A549 (cell line): ENCODE data around the gene CH25H. TPM values are rescaled to one million over a fixed set of nuclear protein-coding genes. Genes with fewer than 3 reads are reported as not detected.
"Not testable (repeated sequence)": the region's sequence is repeated elsewhere in the genome, so short reads cannot be mapped to it uniquely, and the experiment has no call there.

Source experiments
- ATAC-seq, 2 experiments: fragments of 200-7000 bp in 1 of 2; fragments of >200 bp in 1 of 2; cut with Nextera tagmentation in 1 of 2; cut with Tn5 transposase in 1 of 2; 3 replicates each; pipeline versions ENCODE4 v1.8.0 to v1.9.1; 2018 to 2020; ENCODE audit warnings: mild to moderate bottlenecking in 1 of 2, moderate library complexity in 1 of 2
- CTCF ChIA-PET: fragments of 300-600 bp; sonication (Branson Sonifier 250); formaldehyde crosslinking; extraction: SDS; loops from one replicate; lab custom pipeline; 2021; ENCODE audit warnings: antibody characterized with exemption, inconsistent platforms; lab: Yijun Ruan, JAX
- POLR2A ChIA-PET: fragments of 350-600 bp; formaldehyde crosslinking; extraction: SDS; loops from one replicate; lab custom pipeline; 2021; ENCODE audit warnings: antibody characterized with exemption, inconsistent platforms; lab: Yijun Ruan, JAX
- DNase-seq, 2 experiments: peaks; one replicate each; pipeline versions ENCODE4 v3.0.0 to v3.0.0-alpha.2; 2011 to 2016; ENCODE audit warnings: low read depth in 1 of 2, low spot score in 1 of 2
- FAIRE-seq: peaks from 2 replicates; lab custom pipeline; 2011; peaks lifted over from hg19 to GRCh38; lab: Jason Lieb, UNC
- H3K27ac ChIP-seq, 2 experiments: fragments of >200 bp; sonication (Bioruptor Twin); formaldehyde crosslinking; 3 replicates each; pipeline ENCODE4 v1.5.1; 2016 to 2017
- H3K4me1 ChIP-seq: fragments of >200 bp; sonication (Bioruptor Twin); formaldehyde crosslinking; 3 replicates; pipeline ENCODE4 v1.6.1; 2016
- H3K4me2 ChIP-seq: fragments of >200 bp; sonication (Bioruptor Twin); formaldehyde crosslinking; 3 replicates; pipeline ENCODE4 v1.6.1; 2016
- H3K4me3 ChIP-seq: fragments of >200 bp; sonication (Bioruptor Twin); formaldehyde crosslinking; 3 replicates; pipeline ENCODE4 v1.5.1; 2016
- H3K9me3 ChIP-seq: fragments of >200 bp; sonication (Bioruptor Twin); formaldehyde crosslinking; 3 replicates; pipeline ENCODE4 v1.6.1; 2016
- BHLHE40 ChIP-seq: IDR thresholded peaks from 2 replicates; pipeline ENCODE4 v1.6.1; 2012; ENCODE audit warnings: low read depth, low read length, inconsistent platforms
- CBX2 ChIP-seq: fragments of 200-600 bp; sonication (generic); IDR thresholded peaks from 2 replicates; pipeline ENCODE4 v1.6.1; 2016; ENCODE audit warnings: low read depth, mild to moderate bottlenecking, borderline replicate concordance
- CEBPB ChIP-seq, 2 experiments: fragments of >200 bp in 1 of 2; sonication (Bioruptor Twin) in 1 of 2; formaldehyde crosslinking in 1 of 2; IDR thresholded peaks; 2 replicates each; pipeline ENCODE4 v1.6.1; 2012 to 2016
- CHD4 ChIP-seq: fragments of 200-600 bp; sonication (generic); IDR thresholded peaks from 2 replicates; pipeline ENCODE4 v1.6.1; 2016; ENCODE audit warnings: antibody characterized with exemption, mild to moderate bottlenecking, borderline replicate concordance
- EP300 ChIP-seq, 2 experiments: fragments of >200 bp; sonication (Bioruptor Twin); formaldehyde crosslinking; IDR thresholded peaks; 2 replicates in 1 of 2; 3 replicates in 1 of 2; pipeline ENCODE4 v1.6.1; 2016 to 2017
- FOSB ChIP-seq: fragments of 250-450 bp; sonication (Bioruptor Pico); IDR thresholded peaks from 2 replicates; pipeline ENCODE4 v1.5.0; 2020; ENCODE audit warnings: mild to moderate bottlenecking, moderate library complexity
- HEYL ChIP-seq: fragments of 250-450 bp; sonication (Bioruptor Pico); IDR thresholded peaks from 2 replicates; pipeline ENCODE4 v1.8.0; 2021; ENCODE audit warnings: mild to moderate bottlenecking, moderate library complexity
- HOXB13 ChIP-seq: fragments of 250-450 bp; sonication (Bioruptor Pico); IDR thresholded peaks from 2 replicates; pipeline ENCODE4 v1.5.0; 2020; ENCODE audit warnings: low read depth, mild to moderate bottlenecking, moderate library complexity
- HOXB5 ChIP-seq: fragments of 250-450 bp; sonication (Bioruptor Pico); IDR thresholded peaks from 2 replicates; pipeline ENCODE4 v1.5.0; 2020; ENCODE audit warnings: mild to moderate bottlenecking, moderate library complexity
- JUNB ChIP-seq: fragments of >200 bp; sonication (Bioruptor Twin); formaldehyde crosslinking; IDR thresholded peaks from 2 replicates; pipeline ENCODE4 v1.6.1; 2016
- KDM5A ChIP-seq: fragments of 200-600 bp; sonication (generic); IDR thresholded peaks from 2 replicates; pipeline ENCODE4 v1.6.1; 2016; ENCODE audit warnings: antibody characterized with exemption, mild to moderate bottlenecking
- MAFK ChIP-seq: fragments of 450-650 bp; IDR thresholded peaks from 2 replicates; pipeline ENCODE4 v1.6.1; 2014; ENCODE audit not compliant: partially characterized antibody
- MYC ChIP-seq: IDR thresholded peaks from 2 replicates; pipeline ENCODE4 v1.6.1; 2012; ENCODE audit warnings: mild to moderate bottlenecking, inconsistent platforms, low read length, improper control_type of control experiment, borderline replicate concordance
- PHF8 ChIP-seq: fragments of 200-600 bp; sonication (generic); IDR thresholded peaks from 2 replicates; pipeline ENCODE4 v1.6.1; 2016; ENCODE audit warnings: low read depth, mild to moderate bottlenecking, antibody characterized with exemption, moderate library complexity, borderline replicate concordance
- POLR2A ChIP-seq: IDR thresholded peaks from 2 replicates; pipeline ENCODE4 v1.6.1; 2012; ENCODE audit warnings: mild to moderate bottlenecking, low read length
- POLR2AphosphoS2 ChIP-seq: conservative IDR thresholded peaks from 2 replicates; pipeline ENCODE4 v1.6.1; 2012; ENCODE audit warnings: low read length, improper control_type of control experiment, inconsistent platforms
- RCOR1 ChIP-seq: fragments of 150-350 bp; IDR thresholded peaks from 2 replicates; pipeline ENCODE4 v1.6.1; 2014; ENCODE audit warnings: antibody characterized with exemption, low read length, low read depth
- SMC3 ChIP-seq: fragments of >200 bp; sonication (Bioruptor Twin); formaldehyde crosslinking; IDR thresholded peaks from 3 replicates; pipeline ENCODE4 v1.6.1; 2018; ENCODE audit warnings: inconsistent platforms
- SREBF2 ChIP-seq: fragments of 450-650 bp; IDR thresholded peaks from 2 replicates; pipeline ENCODE4 v1.6.1; 2014; ENCODE audit warnings: mild to moderate bottlenecking, moderate library complexity
- TFCP2L1 ChIP-seq: fragments of 250-450 bp; sonication (Bioruptor Pico); IDR thresholded peaks from 2 replicates; pipeline ENCODE4 v1.5.0; 2021; ENCODE audit warnings: mild to moderate bottlenecking
- ZSCAN20 ChIP-seq: fragments of 250-450 bp; sonication (Bioruptor Pico); IDR thresholded peaks from 2 replicates; pipeline ENCODE4 v1.8.0; 2022; ENCODE audit warnings: mild to moderate bottlenecking, moderate library complexity
- WGBS: methylation state at CpG from one replicate; pipeline ENCODE4 v1.1.6; 2017; ENCODE audit errors: missing lambda C conversion rate; 5-methylcytosine and 5-hydroxymethylcytosine counted together
- polyA plus RNA-seq, 4 experiments: library from polyadenylated mRNA; depleted of rRNA in 3 of 4; stranded (reverse); fragments of >200 nt; fragmentation: RNase III in 1 of 4; extraction: RNeasy Plus Mini Kit Qiagen cat#74134 plus additional on column Dnase treatment in 1 of 4; gene quantifications; 2 replicates in 3 of 4; 3 replicates in 1 of 4; pipeline ENCODE4 v1.2.3, GENCODE V29; 2011 to 2017
- TF ChIP-seq, protein P1 (sequence below): IDR thresholded peaks from 2 replicates; pipeline ENCODE4 v1.6.1; 2012
- TF ChIP-seq, protein P2 (sequence below): fragments of 250-450 bp; sonication (Bioruptor Pico); IDR thresholded peaks from 2 replicates; pipeline ENCODE4 v1.5.0; 2020; ENCODE audit warnings: low read depth, mild to moderate bottlenecking, moderate library complexity
- TF ChIP-seq, protein P3 (sequence below): fragments of 150-350 bp; IDR thresholded peaks from 2 replicates; pipeline ENCODE4 v1.6.1; 2014; ENCODE audit warnings: low read depth, mild to moderate bottlenecking, low read length
- TF ChIP-seq, protein P4 (sequence below): fragments of 200-600 bp; sonication (generic); IDR thresholded peaks from 2 replicates; pipeline ENCODE4 v1.6.1; 2016; ENCODE audit warnings: antibody characterized with exemption, mild to moderate bottlenecking, moderate library complexity

CH25H gene
- polyA plus RNA-seq, 2 of the 4 experiments (the other 2 are of a cell fraction) = not detected

DNA sequence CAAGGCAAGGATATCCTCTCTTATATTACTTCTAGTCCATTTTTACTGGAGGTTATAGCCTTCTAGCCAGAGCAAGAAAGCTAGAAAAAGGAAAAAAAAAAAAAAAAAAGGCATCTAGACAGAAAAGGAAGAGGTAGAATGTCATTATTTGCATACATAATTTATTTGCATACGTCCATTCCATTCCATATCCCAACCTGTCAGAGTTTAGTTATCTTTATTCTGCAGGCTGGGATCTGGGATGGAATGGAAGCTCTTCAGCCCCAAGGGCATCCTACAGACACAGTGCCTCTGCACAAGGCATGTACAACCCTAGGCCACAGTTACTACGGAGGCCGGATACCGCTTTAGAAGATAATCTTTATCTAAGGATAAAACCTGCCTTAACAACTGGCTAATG is 9.6 kb downstream of the CH25H start:
- WGBS = 81% methylated on average over 4 of the region's 4 CpGs
- ATAC-seq (no peak), DNase-seq (no peak), FAIRE-seq (no peak)
- no peak overlapping the region for H3K27ac ChIP-seq
- H3K4me2 ChIP-seq = no peak overlapping the region
- TF ChIP-seq PHF8 (no peak), POLR2AphosphoS2 (no peak), TFCP2L1 (CRISPR knock-in tag) (no peak), SREBF2 (no peak), EP300 (IDR thresholded peaks at IDR 0.05) (no peak), KDM5A (no peak), FOSB (CRISPR knock-in tag) (no peak), SMC3 (no peak), CHD4 (no peak), MYC (no peak)
- POLR2A ChIA-PET = no interaction called here
- CTCF ChIA-PET = interaction anchor here (0.8 to 2.4 kb wide), 6 partner anchors 11 to 362 kb away, joined by 3 to 8 read pairs (median 4); no protein-coding TSS in a partner anchor
- H3K9me3 ChIP-seq = no peaks in the 10 kb centered on the region
- H3K4me3 ChIP-seq = no peak overlapping the region
- H3K4me1 ChIP-seq = no peaks in the 10 kb centered on the region

DNA sequence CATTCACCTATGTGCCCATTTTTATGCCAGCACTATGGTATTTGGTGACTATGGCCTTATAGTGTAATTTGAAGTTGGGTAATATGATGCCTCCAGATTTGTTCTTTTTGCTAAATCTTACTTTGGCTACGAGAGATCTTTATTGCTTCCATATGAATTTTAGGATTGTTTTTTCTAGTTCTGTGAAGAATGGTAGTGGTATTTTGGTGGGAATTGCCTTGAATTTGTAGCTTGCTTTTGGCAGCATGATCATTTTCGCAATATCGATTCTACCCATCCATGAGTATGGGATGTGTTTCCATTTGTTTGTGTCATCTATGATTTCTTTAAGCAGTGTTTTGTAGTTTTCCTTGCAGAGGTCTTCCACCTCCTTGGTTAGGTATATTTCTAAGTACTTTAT is 15.8 kb downstream of the CH25H start:
- DNase-seq, H3K4me3 ChIP-seq, ATAC-seq, H3K4me1 ChIP-seq, FAIRE-seq, H3K4me2 ChIP-seq, POLR2A ChIA-PET, H3K27ac ChIP-seq, H3K9me3 ChIP-seq: not testable (repeated sequence)
- CTCF ChIA-PET = interaction anchor here (1.1 to 1.2 kb wide), 2 partner anchors 24 to 161 kb away, joined by 3 read pairs; no protein-coding TSS in a partner anchor
- WGBS = 75% methylated on average over 3 of the region's 3 CpGs

DNA sequence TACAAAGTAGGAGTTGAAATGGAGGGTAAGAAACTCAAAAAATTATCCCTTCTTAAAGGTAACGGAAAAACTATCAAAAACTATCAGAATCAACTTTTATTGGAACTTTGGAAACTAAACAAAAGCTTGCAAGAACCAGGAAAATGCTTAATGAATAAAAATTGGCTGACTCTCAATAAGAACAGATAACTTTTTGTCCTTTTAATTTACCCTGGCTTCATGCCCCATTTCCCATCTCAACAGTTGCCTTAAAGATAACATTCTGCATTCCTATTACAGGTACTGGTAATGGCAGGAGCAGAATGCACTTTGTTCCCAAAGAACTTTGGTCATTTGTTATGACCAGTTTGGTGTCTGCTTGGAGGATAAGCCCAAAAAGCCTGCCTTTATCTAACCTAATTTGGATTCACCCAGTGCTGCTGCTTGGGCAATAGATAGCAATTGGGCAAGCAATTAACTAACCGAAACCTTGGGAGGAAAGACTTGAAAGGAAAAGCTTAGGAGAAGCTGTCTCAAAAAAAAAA is 17.8 kb downstream of the CH25H start:
- ATAC-seq = no peak
- Histone ChIP-seq H3K9me3 (no peaks in the 10 kb centered on the region), H3K4me2 (no peak overlapping the region), H3K4me1 (no peaks in the 10 kb centered on the region), H3K27ac (no peak overlapping the region), H3K4me3 (no peak overlapping the region)
- TF ChIP-seq, protein P1, sequence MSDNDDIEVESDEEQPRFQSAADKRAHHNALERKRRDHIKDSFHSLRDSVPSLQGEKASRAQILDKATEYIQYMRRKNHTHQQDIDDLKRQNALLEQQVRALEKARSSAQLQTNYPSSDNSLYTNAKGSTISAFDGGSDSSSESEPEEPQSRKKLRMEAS = no peak
- TF ChIP-seq ZSCAN20 = no peak
- TF ChIP-seq HOXB5 = no peak
- TF ChIP-seq, protein P2, sequence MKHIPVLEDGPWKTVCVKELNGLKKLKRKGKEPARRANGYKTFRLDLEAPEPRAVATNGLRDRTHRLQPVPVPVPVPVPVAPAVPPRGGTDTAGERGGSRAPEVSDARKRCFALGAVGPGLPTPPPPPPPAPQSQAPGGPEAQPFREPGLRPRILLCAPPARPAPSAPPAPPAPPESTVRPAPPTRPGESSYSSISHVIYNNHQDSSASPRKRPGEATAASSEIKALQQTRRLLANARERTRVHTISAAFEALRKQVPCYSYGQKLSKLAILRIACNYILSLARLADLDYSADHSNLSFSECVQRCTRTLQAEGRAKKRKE (CRISPR knock-in tag) = no peak
- TF ChIP-seq HOXB13 (CRISPR knock-in tag) = no peak
- no peak for TF ChIP-seq PHF8
- ChIA-PET POLR2A (no interaction called here), CTCF (no interaction called here)
- 27% methylated on average over 2 of the region's 2 CpGs for WGBS
- FAIRE-seq = no peak
- no peak for DNase-seq

DNA sequence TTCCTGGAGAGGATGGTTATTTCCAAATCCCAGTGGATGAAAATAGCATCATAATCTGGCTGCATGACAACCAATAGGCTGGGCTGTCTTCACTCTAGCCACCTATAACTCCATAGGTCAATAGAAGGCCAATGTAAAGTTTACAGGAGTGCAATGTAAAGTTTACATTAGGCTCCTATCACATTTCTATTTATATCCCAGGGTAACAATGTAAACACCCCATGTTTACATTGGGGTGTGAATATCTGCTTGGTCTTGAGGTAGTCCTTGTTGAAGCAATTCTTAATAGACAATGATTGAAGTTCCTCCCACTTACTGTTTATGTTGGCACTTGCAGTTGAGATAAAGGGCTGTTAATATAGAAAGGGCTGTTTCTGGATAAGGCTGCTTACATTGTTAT is 21.5 kb downstream of the CH25H start:
- POLR2A ChIA-PET = no interaction called here
- ATAC-seq (no peak), FAIRE-seq (no peak), DNase-seq (no peak)
- Histone ChIP-seq H3K4me2 (no peak overlapping the region), H3K4me3 (no peak overlapping the region), H3K9me3 (peaks cover 4% of the 10 kb centered on the region; the same call in 1 of the 3 replicates), H3K27ac (no peak overlapping the region), H3K4me1 (no peaks in the 10 kb centered on the region)
- CTCF ChIA-PET = interaction anchor here (1.5 kb wide), 1 partner anchor 9 kb away, joined by 4 read pairs; no protein-coding TSS in a partner anchor
- TF ChIP-seq POLR2AphosphoS2 (no peak), BHLHE40 (no peak), POLR2A (no peak), MAFK (no peak), CEBPB (IDR thresholded peaks at IDR 0.05) (no peak), CBX2 (no peak), ZSCAN20 (no peak), JUNB (no peak), HEYL (CRISPR knock-in tag) (no peak), CHD4 (no peak), RCOR1 (no peak)
- TF ChIP-seq, protein P3, sequence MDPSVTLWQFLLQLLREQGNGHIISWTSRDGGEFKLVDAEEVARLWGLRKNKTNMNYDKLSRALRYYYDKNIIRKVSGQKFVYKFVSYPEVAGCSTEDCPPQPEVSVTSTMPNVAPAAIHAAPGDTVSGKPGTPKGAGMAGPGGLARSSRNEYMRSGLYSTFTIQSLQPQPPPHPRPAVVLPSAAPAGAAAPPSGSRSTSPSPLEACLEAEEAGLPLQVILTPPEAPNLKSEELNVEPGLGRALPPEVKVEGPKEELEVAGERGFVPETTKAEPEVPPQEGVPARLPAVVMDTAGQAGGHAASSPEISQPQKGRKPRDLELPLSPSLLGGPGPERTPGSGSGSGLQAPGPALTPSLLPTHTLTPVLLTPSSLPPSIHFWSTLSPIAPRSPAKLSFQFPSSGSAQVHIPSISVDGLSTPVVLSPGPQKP = no peak
- TF ChIP-seq, protein P4, sequence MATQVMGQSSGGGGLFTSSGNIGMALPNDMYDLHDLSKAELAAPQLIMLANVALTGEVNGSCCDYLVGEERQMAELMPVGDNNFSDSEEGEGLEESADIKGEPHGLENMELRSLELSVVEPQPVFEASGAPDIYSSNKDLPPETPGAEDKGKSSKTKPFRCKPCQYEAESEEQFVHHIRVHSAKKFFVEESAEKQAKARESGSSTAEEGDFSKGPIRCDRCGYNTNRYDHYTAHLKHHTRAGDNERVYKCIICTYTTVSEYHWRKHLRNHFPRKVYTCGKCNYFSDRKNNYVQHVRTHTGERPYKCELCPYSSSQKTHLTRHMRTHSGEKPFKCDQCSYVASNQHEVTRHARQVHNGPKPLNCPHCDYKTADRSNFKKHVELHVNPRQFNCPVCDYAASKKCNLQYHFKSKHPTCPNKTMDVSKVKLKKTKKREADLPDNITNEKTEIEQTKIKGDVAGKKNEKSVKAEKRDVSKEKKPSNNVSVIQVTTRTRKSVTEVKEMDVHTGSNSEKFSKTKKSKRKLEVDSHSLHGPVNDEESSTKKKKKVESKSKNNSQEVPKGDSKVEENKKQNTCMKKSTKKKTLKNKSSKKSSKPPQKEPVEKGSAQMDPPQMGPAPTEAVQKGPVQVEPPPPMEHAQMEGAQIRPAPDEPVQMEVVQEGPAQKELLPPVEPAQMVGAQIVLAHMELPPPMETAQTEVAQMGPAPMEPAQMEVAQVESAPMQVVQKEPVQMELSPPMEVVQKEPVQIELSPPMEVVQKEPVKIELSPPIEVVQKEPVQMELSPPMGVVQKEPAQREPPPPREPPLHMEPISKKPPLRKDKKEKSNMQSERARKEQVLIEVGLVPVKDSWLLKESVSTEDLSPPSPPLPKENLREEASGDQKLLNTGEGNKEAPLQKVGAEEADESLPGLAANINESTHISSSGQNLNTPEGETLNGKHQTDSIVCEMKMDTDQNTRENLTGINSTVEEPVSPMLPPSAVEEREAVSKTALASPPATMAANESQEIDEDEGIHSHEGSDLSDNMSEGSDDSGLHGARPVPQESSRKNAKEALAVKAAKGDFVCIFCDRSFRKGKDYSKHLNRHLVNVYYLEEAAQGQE = no peak
